GM18508 (cell line): Measurements from ENCODE around the gene RMDN2.
"Not testable (repeated sequence)": the region's sequence is repeated elsewhere in the genome, so short reads cannot be mapped to it uniquely, and the experiment has no call there.

ENCODE experiments used
- ATAC-seq: cut with Tn5 transposase; IDR thresholded peaks from one replicate; pipeline ENCODE4 v1.9.1; 2021; ENCODE audit warnings: moderate number of reproducible peaks; ENCODE audit not compliant: insufficient read depth, unreplicated experiment

The RMDN2 gene

DNA sequence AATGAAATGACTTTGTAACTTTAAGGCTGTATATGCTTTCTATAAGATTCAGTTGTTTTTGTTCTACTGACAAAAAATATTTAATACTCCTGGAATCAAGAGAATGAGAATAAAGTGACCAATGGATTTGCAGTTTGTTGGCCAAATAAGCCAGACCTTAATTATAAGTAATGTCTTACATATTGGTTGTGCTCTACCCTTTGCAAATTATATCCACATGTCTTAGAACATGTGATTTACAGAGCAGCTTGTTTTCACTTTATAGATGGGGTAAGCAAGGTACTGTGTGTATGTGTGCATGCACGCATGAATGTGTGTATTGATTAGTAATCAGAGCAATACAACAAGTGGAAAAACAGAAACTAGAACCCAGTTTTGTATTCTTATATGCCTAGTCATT is 59.1 kb downstream of the RMDN2 start:
- ATAC-seq: no peak

DNA sequence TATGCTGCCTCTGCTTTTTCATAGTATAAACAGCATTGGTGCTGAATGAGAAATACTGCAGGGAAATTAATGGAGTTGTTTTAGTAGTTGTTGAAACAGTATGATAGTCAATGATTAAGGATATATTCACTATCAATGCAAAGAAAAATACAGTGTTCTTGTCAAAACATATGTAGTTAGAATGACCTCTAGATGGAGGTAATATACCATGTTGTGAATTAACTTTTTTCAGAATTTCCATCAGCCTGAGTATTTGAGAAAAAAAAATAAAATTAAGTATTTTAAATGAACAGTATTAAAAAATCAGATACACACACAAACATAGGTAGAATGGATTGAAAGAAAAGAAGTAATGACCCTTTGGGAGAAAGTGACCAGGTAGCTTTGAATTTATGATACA is 59.5 kb downstream of the RMDN2 start:
- ATAC-seq: no peak

DNA sequence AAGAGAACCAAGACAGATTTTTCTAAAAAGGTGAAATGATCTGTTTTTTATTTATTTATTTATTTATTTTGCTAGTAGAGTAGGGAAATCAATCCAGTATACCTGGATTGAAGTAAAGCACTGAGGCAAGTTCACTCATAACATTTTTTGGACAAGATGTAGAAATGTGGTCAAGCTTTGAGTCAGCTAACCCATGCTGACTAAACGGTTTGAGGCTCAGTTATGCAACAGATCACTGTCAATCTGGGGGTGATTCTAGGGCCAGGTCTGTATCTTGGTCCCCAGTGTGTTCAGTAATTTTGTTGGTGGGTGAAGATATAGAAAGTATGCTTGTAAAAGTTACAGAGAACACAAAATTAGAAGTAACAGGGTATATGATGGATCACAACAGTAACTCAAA is 60.2 kb downstream of the RMDN2 start:
- ATAC-seq: no peak

DNA sequence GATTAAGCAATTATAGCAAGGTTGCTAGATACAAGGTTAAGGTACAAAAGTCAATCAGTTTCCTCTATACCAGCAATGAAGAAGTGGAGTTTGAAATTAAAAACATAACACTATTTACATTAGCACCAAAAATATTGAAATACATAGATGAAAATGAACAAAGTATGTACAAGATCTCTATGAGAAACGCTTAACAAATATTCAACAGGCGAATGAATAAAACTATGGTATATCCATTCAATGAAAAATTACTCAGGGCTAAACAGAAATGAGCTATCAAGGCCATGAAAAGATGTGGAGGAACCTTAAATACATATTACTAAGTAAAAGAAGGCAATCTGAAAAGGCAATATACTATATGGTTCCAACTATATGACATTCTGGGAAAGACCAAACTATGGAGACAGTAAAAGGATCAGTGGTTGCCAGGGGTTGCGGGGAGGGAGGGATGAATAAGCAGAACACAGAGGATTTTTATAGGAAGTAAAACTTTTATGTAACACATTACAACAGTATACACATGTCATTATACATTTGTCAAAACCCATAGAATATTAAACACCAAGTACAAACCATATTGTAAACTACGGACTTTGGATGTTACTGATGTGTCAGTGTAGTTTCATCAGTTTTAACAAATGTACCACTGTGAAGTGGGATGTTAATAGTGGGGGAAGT is 62.1 kb downstream of the RMDN2 start:
- no peak for ATAC-seq

DNA sequence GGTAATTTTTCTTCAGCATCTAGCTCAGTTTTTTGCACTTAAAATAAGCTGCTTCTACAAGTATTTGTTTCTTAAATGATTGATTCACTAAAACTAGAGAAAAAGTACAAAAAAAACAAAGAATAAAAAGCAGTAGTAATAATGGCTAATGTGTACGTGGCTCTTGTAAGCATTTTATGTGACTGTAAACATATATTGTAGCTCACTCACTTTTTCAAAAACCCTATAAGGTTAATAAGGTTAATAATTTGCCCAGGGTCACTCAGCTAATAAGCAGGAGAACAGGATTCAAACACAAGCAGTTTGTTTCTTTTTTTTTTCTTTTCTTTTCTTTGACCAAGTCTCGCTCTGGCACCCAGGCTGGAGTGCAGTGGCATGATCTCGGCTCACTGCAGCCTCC is 67.5 kb downstream of the RMDN2 start:
- no peak for ATAC-seq

DNA sequence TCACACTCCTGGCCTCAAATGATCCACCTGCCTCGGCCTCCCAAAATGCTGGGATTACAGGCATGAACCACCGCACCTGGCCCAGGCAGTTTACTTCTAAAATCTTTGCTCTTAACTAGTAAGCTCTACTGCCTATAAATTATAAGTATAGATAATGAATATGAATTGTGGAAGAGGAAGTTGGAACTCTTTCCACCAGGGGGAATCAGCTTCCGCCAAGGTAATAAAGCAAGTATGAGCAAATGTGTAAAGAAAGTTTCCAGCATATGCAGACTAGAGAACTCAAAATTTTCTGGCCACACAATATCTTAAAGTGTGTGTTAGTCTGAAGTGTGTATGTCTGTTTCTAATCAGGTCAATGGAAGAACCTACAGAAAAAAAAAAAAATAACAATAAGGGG is 68.1 kb downstream of the RMDN2 start:
- ATAC-seq: no peak

DNA sequence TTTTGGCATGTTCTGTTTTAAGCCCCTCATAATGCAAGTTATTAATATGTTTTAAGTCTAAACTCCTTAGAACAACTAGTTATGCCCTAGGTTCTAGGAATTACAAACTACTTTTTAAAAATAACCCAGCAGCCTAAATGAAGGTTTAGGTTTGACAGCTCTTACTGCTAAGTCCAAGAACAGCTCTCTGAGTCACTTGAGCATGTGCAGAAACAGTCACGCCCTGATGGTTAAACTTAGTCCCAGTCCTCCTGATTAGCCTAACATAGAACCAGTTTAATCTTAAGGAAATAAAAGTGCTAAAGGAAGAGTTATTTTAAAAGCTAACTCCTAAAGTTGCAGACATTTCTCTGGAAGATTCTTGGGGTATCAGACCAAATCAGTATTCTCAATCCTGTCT is 72.5 kb downstream of the RMDN2 start:
- ATAC-seq: no peak

DNA sequence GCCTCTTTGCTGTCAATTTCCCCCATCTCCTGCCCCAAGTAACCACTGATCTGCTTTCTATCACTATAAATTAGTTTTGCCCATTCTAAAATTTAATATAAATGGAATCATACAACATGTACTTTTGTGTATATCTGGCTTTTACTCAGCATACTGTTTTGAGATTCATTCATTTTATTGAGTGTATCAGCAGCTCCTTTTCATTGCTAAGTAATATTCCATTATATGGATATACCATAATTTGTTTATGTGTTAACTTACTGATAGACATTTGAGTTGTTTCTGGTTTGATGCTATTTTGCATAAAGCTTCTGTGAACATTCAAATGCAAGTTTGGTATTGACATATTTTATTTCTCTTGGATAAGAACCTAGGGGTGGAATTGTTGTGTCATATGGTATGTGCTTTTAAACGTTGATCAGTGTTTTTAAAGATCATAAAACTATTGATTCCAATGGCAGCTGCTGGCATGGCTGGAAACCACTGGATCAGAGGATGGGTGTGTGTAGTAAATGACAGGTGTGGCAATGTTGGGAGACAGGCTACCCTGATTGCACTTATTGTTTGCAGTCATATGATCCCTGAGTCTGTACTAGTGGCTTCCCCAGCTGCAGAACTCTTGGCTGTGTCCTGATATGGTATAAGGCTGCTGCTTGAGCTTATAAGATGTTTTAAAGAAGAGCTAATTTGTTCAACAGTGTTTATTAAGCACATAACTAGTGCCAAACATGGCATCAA is 75.6 kb downstream of the RMDN2 start:
- ATAC-seq: no peak

DNA sequence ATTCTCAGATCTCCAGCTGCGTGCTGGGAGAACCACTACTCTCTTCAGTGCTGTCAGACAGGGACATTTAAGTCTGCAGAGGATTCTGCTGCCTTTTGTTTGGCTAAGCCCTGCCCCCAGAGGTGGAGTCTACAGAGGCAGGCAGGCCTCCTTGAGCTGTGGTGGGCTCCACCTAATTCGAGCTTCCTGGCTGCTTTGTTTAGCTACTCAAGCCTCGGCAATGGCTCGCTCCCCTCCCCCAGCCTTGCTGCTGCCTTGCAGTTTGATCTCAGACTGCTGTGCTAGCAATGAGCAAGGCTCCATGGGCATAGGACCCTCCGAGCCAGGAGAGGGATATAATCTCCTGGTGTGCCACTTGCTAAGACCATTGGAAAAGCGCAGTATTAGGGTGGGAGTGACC is 85.1 kb downstream of the RMDN2 start:
- not testable (repeated sequence) for ATAC-seq

DNA sequence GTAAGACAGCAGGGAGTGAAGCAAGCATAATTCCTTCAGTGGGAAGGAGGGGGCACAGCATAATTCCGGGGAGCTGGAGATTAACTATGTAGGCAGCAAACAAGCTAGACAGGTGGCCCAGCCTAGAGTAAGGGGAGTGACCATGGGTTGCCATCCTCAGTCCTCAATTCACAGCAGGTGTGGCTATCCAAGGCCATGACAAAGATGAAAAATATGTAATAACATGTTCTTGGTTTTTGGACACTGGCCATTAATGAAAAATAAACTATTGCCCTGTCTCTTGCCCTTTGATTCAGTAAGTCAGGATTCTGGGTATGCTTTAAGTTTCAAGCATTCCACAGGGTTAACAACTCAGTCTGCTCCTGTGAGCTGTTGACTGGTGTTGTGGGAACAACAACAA is 85.9 kb downstream of the RMDN2 start:
- ATAC-seq: no peak

DNA sequence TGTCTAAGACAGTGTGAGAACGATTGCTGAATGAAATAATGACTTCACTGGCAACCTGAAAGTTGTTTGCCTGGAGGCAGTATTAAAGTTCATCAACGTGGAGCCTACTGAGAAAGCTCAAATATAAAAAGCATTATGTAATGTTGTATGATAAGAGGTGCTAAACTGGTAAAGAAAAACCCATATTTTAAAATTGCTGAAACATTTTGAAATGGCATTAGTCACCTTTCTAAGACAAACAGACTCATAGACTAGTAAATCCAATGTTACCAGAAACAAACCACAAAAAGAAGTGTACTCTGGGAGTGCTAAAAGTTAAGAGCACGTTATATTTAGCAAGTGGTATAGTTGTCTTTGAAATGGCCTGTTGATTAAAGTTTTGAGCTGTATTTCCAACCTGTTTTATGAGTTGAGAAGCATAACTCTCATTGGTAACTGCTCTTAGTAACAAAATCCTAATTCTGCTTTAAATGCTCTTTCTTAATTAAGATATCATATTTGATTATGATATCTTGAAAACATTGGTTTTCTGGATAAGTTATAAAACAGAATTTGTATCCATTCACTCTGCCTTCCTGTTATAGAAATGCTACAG is 88.2 kb downstream of the RMDN2 start:
- ATAC-seq: no peak

DNA sequence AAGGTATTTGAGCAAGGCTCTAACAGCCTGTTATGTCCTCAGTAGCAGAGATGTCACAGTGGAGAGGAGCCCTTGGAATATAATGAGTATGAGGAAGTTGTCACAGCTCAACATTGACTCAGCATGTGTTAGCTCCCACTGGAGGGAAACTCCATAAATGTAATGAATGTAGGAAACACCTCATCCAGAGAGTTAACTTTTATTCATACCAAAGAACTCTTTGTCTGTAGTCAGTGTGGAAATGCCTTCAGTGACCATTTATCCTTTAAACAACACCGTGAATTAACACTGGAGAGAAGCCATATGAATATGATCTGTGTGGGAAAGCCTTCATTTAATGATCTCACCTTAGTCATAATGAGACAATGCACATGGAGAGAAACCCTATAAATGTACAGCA is 91.1 kb downstream of the RMDN2 start:
- no peak for ATAC-seq

DNA sequence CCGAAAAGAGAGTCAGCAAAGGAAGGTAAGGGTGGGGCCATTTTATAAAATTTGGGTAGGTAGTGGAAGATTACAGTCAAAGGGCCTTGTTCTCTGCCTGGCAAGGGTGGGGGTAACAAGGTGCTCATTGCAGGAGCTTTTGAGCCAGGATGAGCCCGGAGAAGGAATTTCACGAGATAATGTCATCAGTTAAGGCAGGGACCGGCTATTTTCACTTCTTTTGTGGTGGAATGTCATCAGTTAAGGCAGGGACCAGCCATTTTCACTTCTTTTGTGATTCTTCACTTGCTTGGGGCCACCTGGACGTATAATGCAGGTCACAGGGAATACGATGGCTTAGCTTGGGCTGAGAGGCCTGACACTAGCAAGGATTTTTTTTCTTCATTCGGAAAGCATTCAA is 92.7 kb downstream of the RMDN2 start:
- ATAC-seq: no peak

DNA sequence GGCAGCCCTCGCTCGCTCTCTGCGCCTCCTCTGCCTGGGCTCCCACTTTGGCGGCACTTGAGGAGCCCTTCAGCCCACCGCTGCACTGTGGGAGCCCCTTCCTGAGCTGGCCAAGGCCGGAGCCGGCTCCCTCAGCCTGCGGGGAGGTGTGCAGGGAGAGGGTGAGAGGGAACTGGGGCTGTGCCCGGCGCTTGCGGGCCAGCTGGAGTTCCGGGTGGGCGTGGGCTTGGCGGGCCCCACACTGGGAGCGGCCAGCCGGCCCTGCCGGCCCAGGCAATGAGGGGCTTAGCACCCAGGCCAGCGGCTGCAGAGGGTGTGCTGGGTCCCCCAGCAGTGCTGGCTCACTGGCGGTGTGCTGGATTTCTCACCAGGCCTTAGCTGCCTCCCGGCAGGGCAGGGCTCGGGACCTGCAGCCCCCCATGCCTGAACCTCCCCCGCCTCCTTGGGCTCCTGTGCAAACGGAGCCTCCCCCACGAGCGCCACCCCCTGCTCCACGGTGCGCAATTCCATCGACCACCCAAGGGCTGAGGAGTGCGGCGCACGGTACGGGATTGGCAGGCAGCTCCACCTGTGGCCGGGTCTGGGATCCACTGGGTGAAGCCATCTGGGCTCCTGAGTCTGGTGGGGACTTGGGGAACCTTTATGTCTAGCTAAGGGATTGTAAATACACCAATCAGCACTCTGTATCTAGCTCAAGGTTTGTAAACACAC is 95.4 kb downstream of the RMDN2 start:
- not testable (repeated sequence) for ATAC-seq

DNA sequence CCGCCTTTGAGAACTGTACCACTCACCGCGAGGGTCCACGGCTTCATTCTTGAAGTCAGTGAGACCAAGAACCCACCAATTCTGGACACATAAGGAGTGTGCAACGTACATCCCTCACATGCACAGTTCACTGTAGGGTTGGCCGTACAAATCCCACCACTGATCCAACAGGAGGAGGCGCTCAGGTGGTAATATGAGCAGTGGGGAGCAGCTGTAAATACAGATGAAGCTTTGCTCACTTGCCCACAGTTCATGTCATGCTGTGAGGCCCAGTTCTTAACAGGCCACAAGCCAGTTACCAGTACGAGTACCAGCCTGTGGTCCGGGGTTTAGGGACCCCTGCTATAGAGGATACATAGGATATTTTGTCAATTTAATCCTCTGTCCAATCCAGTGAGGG is 96.5 kb downstream of the RMDN2 start:
- no peak for ATAC-seq

DNA sequence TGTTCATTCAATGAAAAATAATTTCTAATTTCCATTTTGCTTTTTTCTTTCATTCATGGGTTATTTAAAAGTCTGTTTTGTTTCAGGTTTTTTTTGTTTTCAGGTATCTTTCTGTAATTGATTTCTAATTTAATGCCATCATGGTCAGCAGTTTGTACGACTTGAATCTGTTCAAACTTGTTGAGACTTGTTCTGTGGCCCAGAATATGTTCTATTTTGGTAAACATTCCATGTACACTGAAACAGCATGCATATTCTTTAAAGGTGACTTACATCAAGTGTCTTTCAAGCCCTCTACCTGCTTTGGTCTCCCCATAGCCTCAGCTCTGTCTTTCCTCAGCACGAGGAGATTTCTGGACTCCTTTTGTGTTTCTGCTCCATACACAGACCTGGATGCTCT is 101.8 kb downstream of the RMDN2 start:
- ATAC-seq: no peak

DNA sequence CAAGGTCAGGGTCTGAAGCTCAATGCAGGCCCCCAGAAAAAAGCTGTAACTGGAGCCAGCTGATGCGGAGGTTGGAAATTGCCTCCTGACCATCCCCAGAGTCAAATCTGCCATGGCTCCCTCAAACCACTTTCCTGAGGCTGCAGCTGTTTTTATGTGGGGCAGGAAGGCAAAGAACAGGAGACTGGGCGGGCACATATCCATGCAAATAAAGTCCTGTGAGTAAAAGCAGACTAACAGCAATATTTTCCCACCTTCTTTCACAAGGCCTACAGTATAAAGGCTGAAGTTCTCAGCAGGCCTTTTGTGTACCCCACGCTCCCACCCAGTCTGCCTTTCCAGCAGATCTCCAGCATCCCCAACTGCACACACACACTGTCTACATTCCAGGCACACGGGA is 103.7 kb downstream of the RMDN2 start:
- ATAC-seq: no peak

DNA sequence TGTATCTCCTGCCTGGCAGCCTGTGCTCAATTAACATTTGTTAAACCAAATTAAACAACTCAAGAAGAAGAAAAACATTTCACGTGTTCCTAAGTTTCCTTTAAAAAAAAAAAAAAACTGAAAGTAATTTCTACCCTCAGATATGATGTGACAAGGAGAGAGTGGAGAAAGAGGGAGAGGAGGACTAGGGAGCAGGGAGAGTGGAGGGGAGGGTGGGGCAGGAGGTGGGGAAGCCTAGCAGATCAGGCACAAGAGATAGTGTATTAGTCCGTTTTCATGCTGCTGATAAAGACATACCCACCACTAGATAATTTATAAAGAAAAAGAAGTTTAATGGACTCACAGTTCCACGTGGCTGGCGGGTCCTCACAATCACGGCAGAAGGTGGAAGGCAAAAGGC is 104.4 kb downstream of the RMDN2 start:
- no peak for ATAC-seq

DNA sequence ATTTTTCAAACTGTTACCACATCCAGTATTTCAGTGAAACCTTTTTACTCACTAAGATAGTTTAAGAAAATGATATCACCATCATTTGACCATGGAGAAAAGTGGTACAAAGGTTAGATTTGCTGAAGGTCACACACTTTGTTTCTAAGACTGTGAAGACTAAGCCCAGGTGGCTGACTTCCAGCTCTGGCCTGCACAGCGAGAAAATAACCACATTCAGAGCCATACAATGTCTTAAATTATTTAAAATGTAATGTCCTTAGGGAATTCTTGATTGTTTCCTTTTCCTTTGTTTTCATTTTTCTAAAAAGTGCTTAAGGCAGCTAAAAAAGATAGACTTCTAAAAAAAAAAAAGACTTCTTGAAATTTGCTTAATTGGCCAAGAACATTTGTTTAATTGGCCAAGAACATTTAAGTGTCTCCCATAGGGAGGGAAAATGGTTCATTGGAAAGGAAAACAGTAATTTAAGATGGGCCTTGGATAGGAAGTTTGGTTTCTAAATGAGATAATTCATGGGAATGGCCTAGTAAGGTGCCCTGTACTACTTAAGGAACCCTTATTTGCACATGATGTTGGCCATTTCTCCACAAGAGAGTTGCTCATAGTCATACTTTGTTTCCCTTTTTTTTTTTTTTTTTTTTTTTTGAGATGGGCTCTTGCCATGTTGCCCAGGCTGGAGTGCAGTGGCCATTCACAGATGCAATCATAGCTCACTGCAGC is 105.7 kb downstream of the RMDN2 start:
- ATAC-seq: no peak

DNA sequence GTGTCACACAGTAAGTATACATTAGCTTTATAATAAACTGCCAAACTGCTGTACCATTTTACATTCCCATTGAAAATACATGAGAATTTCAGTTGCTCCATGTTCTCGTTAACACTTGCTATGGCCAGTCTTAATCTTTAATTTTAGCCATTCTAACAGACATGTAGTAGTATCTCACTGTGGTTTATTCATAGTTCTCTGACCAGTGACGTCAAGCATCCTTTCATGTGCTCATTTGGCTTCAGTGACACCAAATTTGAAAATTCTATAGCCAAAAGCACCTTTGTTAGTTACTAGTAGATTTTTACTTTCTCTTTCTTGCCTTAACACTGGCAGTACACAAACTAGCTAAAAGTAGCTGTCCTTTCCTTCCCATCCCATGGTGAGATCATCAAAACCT is 107.9 kb downstream of the RMDN2 start:
- ATAC-seq: no peak

DNA sequence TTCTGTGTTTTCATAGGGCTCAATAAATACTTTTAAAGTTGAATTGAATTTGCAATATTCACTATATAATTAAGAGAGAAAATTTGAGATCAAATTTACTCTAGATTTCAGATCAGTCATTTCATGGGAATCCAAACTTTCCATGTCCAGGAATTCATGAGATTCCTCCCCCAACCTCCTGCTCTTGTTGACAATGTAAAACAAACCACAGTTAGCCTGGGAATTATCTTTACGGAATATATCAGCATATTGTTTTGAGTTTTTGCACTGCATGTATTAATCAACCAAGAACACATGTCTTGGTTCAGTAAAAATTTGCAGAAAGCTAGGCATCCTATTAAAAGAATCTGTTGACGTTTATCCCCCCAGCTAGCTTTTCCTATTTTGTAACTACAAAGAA is 108.6 kb downstream of the RMDN2 start:
- ATAC-seq: no peak
